Lung (tissue), 12 donors: ENCODE measurements around the gene GALNT13. TPM values are rescaled to one million over a fixed set of nuclear protein-coding genes. Genes with fewer than 3 reads are reported as not detected.

Experiments
- ATAC-seq: fragments of 200-7000 bp; cut with Tn5 transposase; one replicate; pipeline ENCODE4 v1.9.1; 2020; ENCODE audit warnings: moderate number of reproducible peaks; ENCODE audit not compliant: insufficient read depth, low FRiP score
- DNase-seq, 3 donors: peaks; one replicate each; pipeline ENCODE4 v3.0.0-alpha.2; 2013 to 2017
- H3K27ac ChIP-seq, 2 donors: one replicate each; pipeline ENCODE4 v1.5.1; 2013; ENCODE audit warnings: mild to moderate bottlenecking in 2 of 2, moderate library complexity in 2 of 2, control low read depth in 1 of 2, inconsistent platforms in 1 of 2, low read depth in 1 of 2, low read length in 1 of 2
- H3K27me3 ChIP-seq, 3 donors: one replicate each; pipeline ENCODE4 v1.5.1; 2013; ENCODE audit warnings: low read length in 2 of 3; ENCODE audit not compliant: control insufficient read depth in 3 of 3, insufficient read depth in 3 of 3
- H3K36me3 ChIP-seq, 4 donors: one replicate each; pipeline ENCODE4 v1.5.1; 2013; ENCODE audit warnings: low read length in 4 of 4, mild to moderate bottlenecking in 1 of 4, moderate library complexity in 1 of 4; ENCODE audit not compliant: control insufficient read depth in 4 of 4, insufficient read depth in 4 of 4
- H3K4me1 ChIP-seq, 5 donors: one replicate each; pipeline ENCODE4 v1.5.1; 2013; ENCODE audit warnings: low read length in 5 of 5, mild to moderate bottlenecking in 2 of 5, moderate library complexity in 1 of 5; ENCODE audit not compliant: control insufficient read depth in 5 of 5, insufficient read depth in 5 of 5
- H3K4me3 ChIP-seq: one replicate; pipeline ENCODE4 v1.5.1; 2013; ENCODE audit warnings: mild to moderate bottlenecking, control low read depth, moderate library complexity
- H3K9ac ChIP-seq, 2 donors: one replicate each; pipeline ENCODE4 v1.5.1; 2013; ENCODE audit warnings: low read length in 2 of 2, control low read depth in 1 of 2; ENCODE audit not compliant: insufficient read depth in 1 of 2
- H3K9me3 ChIP-seq, 4 donors: one replicate each; pipeline ENCODE4 v1.5.1; 2013; ENCODE audit warnings: low read length in 3 of 4, mild to moderate bottlenecking in 1 of 4, moderate library complexity in 1 of 4; ENCODE audit not compliant: control insufficient read depth in 4 of 4, insufficient read depth in 3 of 4
- CTCF ChIP-seq: IDR thresholded peaks from 2 replicates; pipeline ENCODE4 v1.5.1; 2012; ENCODE audit warnings: mild to moderate bottlenecking; ENCODE audit errors: control extremely low read depth, extremely low read depth
- WGBS, 2 donors: extraction: QIAGEN DNeasy Blood & Tissue Kit; methylation state at CpG; one replicate each; pipeline ENCODE4 v1.1.7; 2013; 5-methylcytosine and 5-hydroxymethylcytosine counted together
- polyA plus RNA-seq, 2 donors: library from polyadenylated mRNA; stranded (reverse); fragments of 200-250 nt; gene quantifications; one replicate each; pipeline ENCODE4 v1.2.1, GENCODE V29; 2013
- total RNA-seq, 2 donors: library from RNA; depleted of rRNA in 1 of 2; stranded (reverse); fragments of >200 nt in 1 of 2; gene quantifications; one replicate each; pipeline ENCODE4 v1.2.1, GENCODE V29; 2014 to 2021
- donor health status: control.
- donor health status: control.
- donor health status: Bipolar disorder and iron deficiency.
- donor health status: healthy.
- donor health status: DM: yes; HTN: yes; CAD: no.

Gene GALNT13
- total and polyA plus RNA-seq, 4 donors, result 0.57 to 3.1 (median 1.2) TPM

GRCh38 chr2:154229966-154230365 is 358.2 kb downstream of the GALNT13 start:
- no peaks in the 10 kb centered on the region for H3K36me3 ChIP-seq
- no peak overlapping the region for H3K27ac ChIP-seq
- ATAC-seq (no peak), DNase-seq (no peak)
- H3K9ac ChIP-seq, result no peak overlapping the region
- H3K4me3 ChIP-seq, result no peak overlapping the region
- peaks cover 0 to 24% (median 4%) of the 10 kb centered on the region in 5 donors for H3K4me1 ChIP-seq
- TF ChIP-seq CTCF, result no peak
- H3K9me3 ChIP-seq, result peaks cover 0 to 3% (median 0%) of the 10 kb centered on the region in 4 donors
- H3K27me3 ChIP-seq, result no peaks in the 10 kb centered on the region

- Histone ChIP-seq H3K9me3 (peaks cover 0 to 3% (median 0%) of the 10 kb centered on the region in 4 donors), H3K27me3 (no peaks in the 10 kb centered on the region), H3K27ac (no peak overlapping the region), H3K4me1 (peaks cover 0 to 24% (median 4%) of the 10 kb centered on the region in 5 donors), H3K9ac (no peak overlapping the region), H3K4me3 (no peak overlapping the region), H3K36me3 (no peaks in the 10 kb centered on the region)
- ATAC-seq, result no peak
- peak in 1 of 3 donors; percentile 18 for DNase-seq
- TF ChIP-seq CTCF, result no peak
- WGBS, 2 donors, result 10 to 22% methylated on average over 1 of the region's 1 CpG
These were observed 359.3 kb downstream of the GALNT13 start for GRCh38 chr2:154231021-154231420.

GRCh38 chr2:154233231-154233630 is 361.5 kb downstream of the GALNT13 start:
- H3K27ac ChIP-seq, result no peak overlapping the region
- H3K9ac ChIP-seq, result no peak overlapping the region
- H3K27me3 ChIP-seq, result no peaks in the 10 kb centered on the region
- 68 to 72% methylated on average over 2 of the region's 2 CpGs for WGBS, 2 donors
- no peak for ATAC-seq
- no peaks in the 10 kb centered on the region for H3K36me3 ChIP-seq
- H3K9me3 ChIP-seq, result peaks cover 0 to 3% (median 0%) of the 10 kb centered on the region in 4 donors
- H3K4me1 ChIP-seq, result peaks cover 0 to 24% (median 4%) of the 10 kb centered on the region in 5 donors
- no peak for DNase-seq
- no peak overlapping the region for H3K4me3 ChIP-seq
- no peak for TF ChIP-seq CTCF

- Histone ChIP-seq H3K36me3 (no peaks in the 10 kb centered on the region), H3K4me3 (no peak overlapping the region), H3K9me3 (peaks cover 0 to 5% (median 0%) of the 10 kb centered on the region in 4 donors), H3K4me1 (no peaks in the 10 kb centered on the region), H3K27ac (no peak overlapping the region), H3K9ac (no peak overlapping the region), H3K27me3 (no peaks in the 10 kb centered on the region)
- ATAC-seq, result no peak
- TF ChIP-seq CTCF, result no peak
- WGBS, 2 donors, result 51 to 80% methylated on average over 1 of the region's 1 CpG
- no peak for DNase-seq
These were observed 366.5 kb downstream of the GALNT13 start for GRCh38 chr2:154238252-154238651.
